Measurements from ENCODE around the gene CHORDC1. TPM values are rescaled to one million over a fixed set of nuclear protein-coding genes. Genes with fewer than 3 reads are reported as not detected.

The CHORDC1 gene
- total RNA-seq, 4 donors from 2014 or later = 38.1 to 94.7 (median 45.1) TPM

DNA sequence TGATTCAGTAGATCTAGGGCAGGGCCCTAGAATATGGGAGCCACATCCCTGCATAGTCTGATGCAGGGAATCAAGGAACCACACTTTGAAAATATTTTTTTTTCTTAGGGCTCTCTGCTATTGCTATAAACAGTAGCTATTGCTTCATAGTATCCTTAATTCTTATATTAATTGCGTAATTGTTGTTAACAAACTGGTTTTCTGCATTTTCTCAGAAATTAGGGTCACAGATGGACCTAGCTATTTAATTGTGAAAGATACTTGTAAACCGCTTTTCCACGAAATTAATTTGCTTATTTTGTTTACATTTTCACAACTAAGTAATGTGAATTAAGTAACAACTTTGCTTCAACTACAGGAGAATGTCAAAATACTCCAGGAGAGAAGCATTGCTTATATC is 54.3 kb downstream of the CHORDC1 start:
- TF ChIP-seq, protein P1, sequence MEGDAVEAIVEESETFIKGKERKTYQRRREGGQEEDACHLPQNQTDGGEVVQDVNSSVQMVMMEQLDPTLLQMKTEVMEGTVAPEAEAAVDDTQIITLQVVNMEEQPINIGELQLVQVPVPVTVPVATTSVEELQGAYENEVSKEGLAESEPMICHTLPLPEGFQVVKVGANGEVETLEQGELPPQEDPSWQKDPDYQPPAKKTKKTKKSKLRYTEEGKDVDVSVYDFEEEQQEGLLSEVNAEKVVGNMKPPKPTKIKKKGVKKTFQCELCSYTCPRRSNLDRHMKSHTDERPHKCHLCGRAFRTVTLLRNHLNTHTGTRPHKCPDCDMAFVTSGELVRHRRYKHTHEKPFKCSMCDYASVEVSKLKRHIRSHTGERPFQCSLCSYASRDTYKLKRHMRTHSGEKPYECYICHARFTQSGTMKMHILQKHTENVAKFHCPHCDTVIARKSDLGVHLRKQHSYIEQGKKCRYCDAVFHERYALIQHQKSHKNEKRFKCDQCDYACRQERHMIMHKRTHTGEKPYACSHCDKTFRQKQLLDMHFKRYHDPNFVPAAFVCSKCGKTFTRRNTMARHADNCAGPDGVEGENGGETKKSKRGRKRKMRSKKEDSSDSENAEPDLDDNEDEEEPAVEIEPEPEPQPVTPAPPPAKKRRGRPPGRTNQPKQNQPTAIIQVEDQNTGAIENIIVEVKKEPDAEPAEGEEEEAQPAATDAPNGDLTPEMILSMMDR (IDR thresholded peaks at IDR 0.05; ENCODE audit: low read depth) = no peak

Other genes starting within 250 kb of the CHORDC1 start
- not detected for gene TRIM49C, start 191.9 kb downstream of the CHORDC1 start, total RNA-seq
- gene UBTFL1, start 137.1 kb downstream of the CHORDC1 start, total RNA-seq = not detected
- gene NAALAD2, start 88.4 kb downstream of the CHORDC1 start, total RNA-seq = 10 to 100 TPM in 1 of 4 donors, 1 to 10 TPM in 3; 3.2 to 17.4 (median 7.7) TPM